ENCODE measurements around the gene LPAR1.

DNA sequence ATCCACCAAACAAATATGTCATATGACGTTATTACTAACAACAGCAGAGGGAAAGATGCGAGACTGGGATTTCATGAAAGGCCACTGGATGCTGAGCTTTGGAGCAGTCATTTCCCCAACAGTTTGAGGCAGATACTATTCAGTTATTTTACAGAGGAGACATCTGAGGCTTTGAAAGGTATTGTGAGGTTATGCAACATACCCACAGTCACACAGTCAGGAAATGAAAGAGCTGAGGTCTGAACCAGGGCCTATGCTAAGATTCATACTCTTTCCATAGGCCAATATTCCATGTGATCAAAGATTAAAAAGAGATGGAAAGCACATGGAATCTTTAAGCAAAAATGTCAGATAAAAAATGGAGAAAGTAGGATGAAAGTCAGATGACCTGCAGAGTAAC lies 63.0 kb downstream of the LPAR1 start:
- TF ChIP-seq, protein P1, sequence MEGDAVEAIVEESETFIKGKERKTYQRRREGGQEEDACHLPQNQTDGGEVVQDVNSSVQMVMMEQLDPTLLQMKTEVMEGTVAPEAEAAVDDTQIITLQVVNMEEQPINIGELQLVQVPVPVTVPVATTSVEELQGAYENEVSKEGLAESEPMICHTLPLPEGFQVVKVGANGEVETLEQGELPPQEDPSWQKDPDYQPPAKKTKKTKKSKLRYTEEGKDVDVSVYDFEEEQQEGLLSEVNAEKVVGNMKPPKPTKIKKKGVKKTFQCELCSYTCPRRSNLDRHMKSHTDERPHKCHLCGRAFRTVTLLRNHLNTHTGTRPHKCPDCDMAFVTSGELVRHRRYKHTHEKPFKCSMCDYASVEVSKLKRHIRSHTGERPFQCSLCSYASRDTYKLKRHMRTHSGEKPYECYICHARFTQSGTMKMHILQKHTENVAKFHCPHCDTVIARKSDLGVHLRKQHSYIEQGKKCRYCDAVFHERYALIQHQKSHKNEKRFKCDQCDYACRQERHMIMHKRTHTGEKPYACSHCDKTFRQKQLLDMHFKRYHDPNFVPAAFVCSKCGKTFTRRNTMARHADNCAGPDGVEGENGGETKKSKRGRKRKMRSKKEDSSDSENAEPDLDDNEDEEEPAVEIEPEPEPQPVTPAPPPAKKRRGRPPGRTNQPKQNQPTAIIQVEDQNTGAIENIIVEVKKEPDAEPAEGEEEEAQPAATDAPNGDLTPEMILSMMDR (conservative IDR thresholded peaks at IDR 0.05; ENCODE audit: low read length), result no peak
- no peak for TF ChIP-seq EZH2phosphoT487 (IDR thresholded peaks at IDR 0.05; ENCODE audit: borderline replicate concordance)
